Measurements from ENCODE around the gene RAD9A. TPM values are rescaled to one million over a fixed set of nuclear protein-coding genes. Genes with fewer than 3 reads are reported as not detected.
A peak's percentile ranks its signal among the peaks of the same experiment; 100 is the strongest.

RAD9A gene
- total RNA-seq, 1 donor from 2014 or later = 10.4 TPM

GRCh38 chr11:67368621-67369020 lies 23.2 kb upstream of the RAD9A start:
- no peak overlapping the region for H3K27ac Mint-ChIP-seq
- Histone ChIP-seq H3F3A (ENCODE audit: low read depth) (peaks cover 18% of the 10 kb centered on the region), H3K4me3 (no peak overlapping the region), H3K9ac (no peak overlapping the region), H3K36me3 (no peaks in the 10 kb centered on the region), H3K27me3 (peaks cover 40% of the 10 kb centered on the region), H3K27ac (no peak overlapping the region), H3K4me1 (peaks cover 23% of the 10 kb centered on the region), H4K20me1 (ENCODE audit: low read depth) (peaks cover 16% of the 10 kb centered on the region), H3K79me2 (ENCODE audit: low read depth) (no peaks in the 10 kb centered on the region), H3K4me2 (no peak overlapping the region), H3K9me3 (ENCODE audit: low read depth) (no peaks in the 10 kb centered on the region), H2AFZ (replicated peaks) (no peak overlapping the region)
- H3K4me1 Mint-ChIP-seq = peaks cover 26% of the 10 kb centered on the region
- no peak for DNase-seq (ENCODE audit: low spot score)
- H3K27me3 Mint-ChIP-seq (ENCODE audit: insufficient read depth, low read depth) = peaks cover 12% of the 10 kb centered on the region
- TF ChIP-seq CTCF (IDR thresholded peaks at IDR 0.05) (no peak), EZH2phosphoT487 (IDR thresholded peaks at IDR 0.05) (no peak), EZH2 (IDR thresholded peaks at IDR 0.05) (no peak)
- no peak overlapping the region for H3K4me3 Mint-ChIP-seq
- H3K9me3 Mint-ChIP-seq = no peaks in the 10 kb centered on the region
- peaks cover 2% of the 10 kb centered on the region for H3K36me3 Mint-ChIP-seq

- no peak overlapping the region for H3K4me3 Mint-ChIP-seq
- H3K27ac Mint-ChIP-seq = no peak overlapping the region
- H3K79me2 ChIP-seq (ENCODE audit: low read depth) = no peaks in the 10 kb centered on the region
- H3F3A ChIP-seq (ENCODE audit: low read depth) = peaks cover 23% of the 10 kb centered on the region
- DNase-seq (ENCODE audit: low spot score) = no peak
- peaks cover 47% of the 10 kb centered on the region for H3K27me3 ChIP-seq
- peaks cover 15% of the 10 kb centered on the region for H3K27me3 Mint-ChIP-seq (ENCODE audit: insufficient read depth, low read depth)
- no peak overlapping the region for H3K27ac ChIP-seq
- H3K36me3 Mint-ChIP-seq = no peaks in the 10 kb centered on the region
- peaks cover 28% of the 10 kb centered on the region for H3K4me1 ChIP-seq
- no peaks in the 10 kb centered on the region for H3K9me3 ChIP-seq (ENCODE audit: low read depth)
- H3K4me1 Mint-ChIP-seq = peaks cover 30% of the 10 kb centered on the region
- TF ChIP-seq EZH2 (IDR thresholded peaks at IDR 0.05) (no peak), EZH2phosphoT487 (IDR thresholded peaks at IDR 0.05) (no peak), CTCF (IDR thresholded peaks at IDR 0.05) (no peak)
- no peak overlapping the region for H3K4me3 ChIP-seq
- peaks cover 16% of the 10 kb centered on the region for H4K20me1 ChIP-seq (ENCODE audit: low read depth)
- no peak overlapping the region for H2AFZ ChIP-seq (replicated peaks)
- no peaks in the 10 kb centered on the region for H3K36me3 ChIP-seq
- H3K9ac ChIP-seq = no peak overlapping the region
- H3K4me2 ChIP-seq = no peak overlapping the region
- H3K9me3 Mint-ChIP-seq = no peaks in the 10 kb centered on the region
Observed at GRCh38 chr11:67369275-67369674, 22.5 kb upstream of the RAD9A start.

GRCh38 chr11:67369801-67370284 lies 21.9 kb upstream of the RAD9A start:
- H3K9me3 ChIP-seq (ENCODE audit: low read depth) = no peaks in the 10 kb centered on the region
- H4K20me1 ChIP-seq (ENCODE audit: low read depth) = peaks cover 16% of the 10 kb centered on the region
- H3K27me3 ChIP-seq = peaks cover 53% of the 10 kb centered on the region
- peaks cover 18% of the 10 kb centered on the region for H3K27me3 Mint-ChIP-seq (ENCODE audit: insufficient read depth, low read depth)
- no peaks in the 10 kb centered on the region for H3K9me3 Mint-ChIP-seq
- H3K27ac Mint-ChIP-seq = no peak overlapping the region
- H3F3A ChIP-seq (ENCODE audit: low read depth) = peaks cover 29% of the 10 kb centered on the region
- peaks cover 33% of the 10 kb centered on the region for H3K4me1 ChIP-seq
- H3K36me3 Mint-ChIP-seq = no peaks in the 10 kb centered on the region
- H3K27ac ChIP-seq = no peak overlapping the region
- H3K4me1 Mint-ChIP-seq = peaks cover 36% of the 10 kb centered on the region
- H3K9ac ChIP-seq = no peak overlapping the region
- no peak overlapping the region for H3K4me3 ChIP-seq
- TF ChIP-seq EZH2phosphoT487 (IDR thresholded peaks at IDR 0.05) = no peak
- TF ChIP-seq EZH2 (IDR thresholded peaks at IDR 0.05) = no peak
- no peak for TF ChIP-seq CTCF (IDR thresholded peaks at IDR 0.05)
- no peaks in the 10 kb centered on the region for H3K36me3 ChIP-seq
- H3K79me2 ChIP-seq (ENCODE audit: low read depth) = no peaks in the 10 kb centered on the region
- H2AFZ ChIP-seq (replicated peaks) = no peak overlapping the region
- no peak for DNase-seq (ENCODE audit: low spot score)
- H3K4me2 ChIP-seq = peak overlapping the region; percentile 24
- H3K4me3 Mint-ChIP-seq = no peak overlapping the region
